Measurements from ENCODE around the gene USP6NL.
"Not testable (repeated sequence)": the region's sequence is repeated elsewhere in the genome, so short reads cannot be mapped to it uniquely, and the experiment has no call there.

USP6NL gene

GRCh38 chr10:11444531-11445228, 166.8 kb downstream of the USP6NL start:
- no peaks in the 10 kb centered on the region for H3K9me3 ChIP-seq (ENCODE audit: control insufficient read depth in 2 of 2, low read length in 2 of 2)

GRCh38 chr10:11444155-11444530, 167.3 kb downstream of the USP6NL start:
- no peaks in the 10 kb centered on the region for H3K36me3 ChIP-seq (ENCODE audit: control insufficient read depth in 2 of 2, insufficient read depth in 2 of 2, low read length in 2 of 2)
- no peaks in the 10 kb centered on the region for H3K4me1 ChIP-seq (ENCODE audit: control insufficient read depth in 2 of 2, insufficient read depth in 2 of 2, low read length in 2 of 2)
- H3K27me3 ChIP-seq (ENCODE audit: control insufficient read depth in 2 of 2, insufficient read depth in 2 of 2, low read length in 2 of 2), result no peaks in the 10 kb centered on the region
- no peak overlapping the region for H3K9ac ChIP-seq (ENCODE audit: low read depth in 1 of 2, low read length in 2 of 2)
- no peak overlapping the region for H3K4me3 ChIP-seq (ENCODE audit: low read length in 2 of 2)
- H3K27ac ChIP-seq (ENCODE audit: low read depth in 2 of 2, low read length in 2 of 2), result no peak overlapping the region
- no peaks in the 10 kb centered on the region for H3K9me3 ChIP-seq (ENCODE audit: control insufficient read depth in 2 of 2, low read length in 2 of 2)

More at GRCh38 chr10:11444531-11445228, 166.8 kb downstream of the USP6NL start:
- Histone ChIP-seq H3K4me3 (ENCODE audit: low read length in 2 of 2) (no peak overlapping the region), H3K4me1 (ENCODE audit: control insufficient read depth in 2 of 2, insufficient read depth in 2 of 2, low read length in 2 of 2) (no peaks in the 10 kb centered on the region), H3K27ac (ENCODE audit: low read depth in 2 of 2, low read length in 2 of 2) (no peak overlapping the region), H3K27me3 (ENCODE audit: control insufficient read depth in 2 of 2, insufficient read depth in 2 of 2, low read length in 2 of 2) (no peaks in the 10 kb centered on the region), H3K9ac (ENCODE audit: low read depth in 1 of 2, low read length in 2 of 2) (no peak overlapping the region), H3K36me3 (ENCODE audit: control insufficient read depth in 2 of 2, insufficient read depth in 2 of 2, low read length in 2 of 2) (no peaks in the 10 kb centered on the region)

- no peaks in the 10 kb centered on the region for H3K4me1 ChIP-seq (ENCODE audit: control insufficient read depth in 2 of 2, insufficient read depth in 2 of 2, low read length in 2 of 2)
- no peak overlapping the region for H3K4me3 ChIP-seq (ENCODE audit: low read length in 2 of 2)
- H3K9me3 ChIP-seq (ENCODE audit: control insufficient read depth in 2 of 2, low read length in 2 of 2), result no peaks in the 10 kb centered on the region
- H3K27ac ChIP-seq (ENCODE audit: low read depth in 2 of 2, low read length in 2 of 2), result no peak overlapping the region
- no peaks in the 10 kb centered on the region for H3K27me3 ChIP-seq (ENCODE audit: control insufficient read depth in 2 of 2, insufficient read depth in 2 of 2, low read length in 2 of 2)
- no peaks in the 10 kb centered on the region for H3K36me3 ChIP-seq (ENCODE audit: control insufficient read depth in 2 of 2, insufficient read depth in 2 of 2, low read length in 2 of 2)
- H3K9ac ChIP-seq (ENCODE audit: low read depth in 1 of 2, low read length in 2 of 2), result no peak overlapping the region
Observed at GRCh38 chr10:11443468-11444154, 167.8 kb downstream of the USP6NL start.

- Histone ChIP-seq H3K9ac (ENCODE audit: low read depth in 1 of 2, low read length in 2 of 2) (no peak overlapping the region), H3K36me3 (ENCODE audit: control insufficient read depth in 2 of 2, insufficient read depth in 2 of 2, low read length in 2 of 2) (no peaks in the 10 kb centered on the region), H3K4me3 (ENCODE audit: low read length in 2 of 2) (no peak overlapping the region), H3K9me3 (ENCODE audit: control insufficient read depth in 2 of 2, low read length in 2 of 2) (no peaks in the 10 kb centered on the region), H3K27me3 (ENCODE audit: control insufficient read depth in 2 of 2, insufficient read depth in 2 of 2, low read length in 2 of 2) (no peaks in the 10 kb centered on the region), H3K4me1 (ENCODE audit: control insufficient read depth in 2 of 2, insufficient read depth in 2 of 2, low read length in 2 of 2) (no peaks in the 10 kb centered on the region), H3K27ac (ENCODE audit: low read depth in 2 of 2, low read length in 2 of 2) (no peak overlapping the region)
Observed at GRCh38 chr10:11442001-11442773, 169.3 kb downstream of the USP6NL start.

- Histone ChIP-seq H3K9ac (ENCODE audit: low read depth in 1 of 2, low read length in 2 of 2) (no peak overlapping the region), H3K4me3 (ENCODE audit: low read length in 2 of 2) (no peak overlapping the region), H3K27ac (ENCODE audit: low read depth in 2 of 2, low read length in 2 of 2) (no peak overlapping the region)
Observed at GRCh38 chr10:11441151-11441535, 170.3 kb downstream of the USP6NL start.

GRCh38 chr10:11440250-11441150, 170.9 kb downstream of the USP6NL start:
- Histone ChIP-seq H3K4me1 (ENCODE audit: control insufficient read depth in 2 of 2, insufficient read depth in 2 of 2, low read length in 2 of 2) (no peaks in the 10 kb centered on the region), H3K4me3 (ENCODE audit: low read length in 2 of 2) (no peak overlapping the region), H3K27me3 (ENCODE audit: control insufficient read depth in 2 of 2, insufficient read depth in 2 of 2, low read length in 2 of 2) (no peaks in the 10 kb centered on the region), H3K9ac (ENCODE audit: low read depth in 1 of 2, low read length in 2 of 2) (no peak overlapping the region), H3K9me3 (ENCODE audit: control insufficient read depth in 2 of 2, low read length in 2 of 2) (no peaks in the 10 kb centered on the region), H3K27ac (ENCODE audit: low read depth in 2 of 2, low read length in 2 of 2) (no peak overlapping the region), H3K36me3 (ENCODE audit: control insufficient read depth in 2 of 2, insufficient read depth in 2 of 2, low read length in 2 of 2) (no peaks in the 10 kb centered on the region)

More at GRCh38 chr10:11441151-11441535, 170.3 kb downstream of the USP6NL start:
- H3K27me3 ChIP-seq (ENCODE audit: control insufficient read depth in 2 of 2, insufficient read depth in 2 of 2, low read length in 2 of 2), result no peaks in the 10 kb centered on the region
- no peaks in the 10 kb centered on the region for H3K36me3 ChIP-seq (ENCODE audit: control insufficient read depth in 2 of 2, insufficient read depth in 2 of 2, low read length in 2 of 2)
- no peaks in the 10 kb centered on the region for H3K9me3 ChIP-seq (ENCODE audit: control insufficient read depth in 2 of 2, low read length in 2 of 2)
- H3K4me1 ChIP-seq (ENCODE audit: control insufficient read depth in 2 of 2, insufficient read depth in 2 of 2, low read length in 2 of 2), result no peaks in the 10 kb centered on the region

GRCh38 chr10:11439523-11440053, 171.9 kb downstream of the USP6NL start:
- Histone ChIP-seq H3K27ac (ENCODE audit: low read depth in 2 of 2, low read length in 2 of 2) (no peak overlapping the region), H3K9me3 (ENCODE audit: control insufficient read depth in 2 of 2, low read length in 2 of 2) (no peaks in the 10 kb centered on the region), H3K9ac (ENCODE audit: low read depth in 1 of 2, low read length in 2 of 2) (no peak overlapping the region), H3K27me3 (ENCODE audit: control insufficient read depth in 2 of 2, insufficient read depth in 2 of 2, low read length in 2 of 2) (no peaks in the 10 kb centered on the region), H3K4me1 (ENCODE audit: control insufficient read depth in 2 of 2, insufficient read depth in 2 of 2, low read length in 2 of 2) (no peaks in the 10 kb centered on the region), H3K36me3 (ENCODE audit: control insufficient read depth in 2 of 2, insufficient read depth in 2 of 2, low read length in 2 of 2) (no peaks in the 10 kb centered on the region), H3K4me3 (ENCODE audit: low read length in 2 of 2) (no peak overlapping the region)

- Histone ChIP-seq H3K27me3 (ENCODE audit: control insufficient read depth in 2 of 2, insufficient read depth in 2 of 2, low read length in 2 of 2) (no peaks in the 10 kb centered on the region), H3K27ac (ENCODE audit: low read depth in 2 of 2, low read length in 2 of 2) (no peak overlapping the region), H3K4me1 (ENCODE audit: control insufficient read depth in 2 of 2, insufficient read depth in 2 of 2, low read length in 2 of 2) (no peaks in the 10 kb centered on the region), H3K36me3 (ENCODE audit: control insufficient read depth in 2 of 2, insufficient read depth in 2 of 2, low read length in 2 of 2) (no peaks in the 10 kb centered on the region), H3K9ac (ENCODE audit: low read depth in 1 of 2, low read length in 2 of 2) (no peak overlapping the region), H3K4me3 (ENCODE audit: low read length in 2 of 2) (no peak overlapping the region), H3K9me3 (ENCODE audit: control insufficient read depth in 2 of 2, low read length in 2 of 2) (no peaks in the 10 kb centered on the region)
Observed at GRCh38 chr10:11437391-11438142, 173.9 kb downstream of the USP6NL start.

- H3K36me3 ChIP-seq (ENCODE audit: control insufficient read depth in 2 of 2, insufficient read depth in 2 of 2, low read length in 2 of 2); H3K27me3 ChIP-seq (ENCODE audit: control insufficient read depth in 2 of 2, insufficient read depth in 2 of 2, low read length in 2 of 2); H3K9me3 ChIP-seq (ENCODE audit: control insufficient read depth in 2 of 2, low read length in 2 of 2); H3K9ac ChIP-seq (ENCODE audit: low read depth in 1 of 2, low read length in 2 of 2); H3K4me3 ChIP-seq (ENCODE audit: low read length in 2 of 2); H3K4me1 ChIP-seq (ENCODE audit: control insufficient read depth in 2 of 2, insufficient read depth in 2 of 2, low read length in 2 of 2); H3K27ac ChIP-seq (ENCODE audit: low read depth in 2 of 2, low read length in 2 of 2): not testable (repeated sequence)
Observed at GRCh38 chr10:11436445-11436844, 175.0 kb downstream of the USP6NL start.
